Fibroblast of lung (primary cell): Measurements from ENCODE around the gene EFHC1.

ENCODE experiments used
- CTCF ChIP-seq, 2 donors: IDR thresholded peaks in 1 of 2; conservative IDR thresholded peaks in 1 of 2; 1 replicate in 1 of 2; 2 replicates in 1 of 2; pipeline ENCODE4 v1.5.1; 2011 to 2012; ENCODE audit warnings: low read length in 2 of 2, control low read depth in 1 of 2, inconsistent platforms in 1 of 2, low read depth in 1 of 2, mild to moderate bottlenecking in 1 of 2
- EZH2 ChIP-seq: IDR thresholded peaks from 2 replicates; pipeline ENCODE4 v1.5.1; 2012; ENCODE audit warnings: low read length, control low read depth, mild to moderate bottlenecking; ENCODE audit errors: missing control alignments

- peak; percentile 95 to 96 for TF ChIP-seq CTCF (conservative IDR thresholded peaks at IDR 0.05 in 1 of 2, IDR thresholded peaks at IDR 0.05 in 1 of 2; ENCODE audit: low read depth in 1 of 2, low read length in 2 of 2)
- TF ChIP-seq EZH2 = no peak
These were observed 20.4 kb upstream of the EFHC1 start for GRCh38 chr6:52399511-52400312.
